Raji (cell line): ENCODE data around the gene BCOR.

ENCODE experiments used
- POLR2A ChIP-seq: IDR thresholded peaks from 2 replicates; pipeline ENCODE4 v1.6.1; 2011; ENCODE audit warnings: low read depth, low read length, control low read depth; ENCODE audit not compliant: insufficient read depth

Gene BCOR

GRCh38 chrX:40019541-40019940 lies 78.2 kb downstream of the BCOR start:
- TF ChIP-seq POLR2A, result no peak

GRCh38 chrX:40018041-40018440 lies 79.7 kb downstream of the BCOR start:
- TF ChIP-seq POLR2A, result no peak

DNA sequence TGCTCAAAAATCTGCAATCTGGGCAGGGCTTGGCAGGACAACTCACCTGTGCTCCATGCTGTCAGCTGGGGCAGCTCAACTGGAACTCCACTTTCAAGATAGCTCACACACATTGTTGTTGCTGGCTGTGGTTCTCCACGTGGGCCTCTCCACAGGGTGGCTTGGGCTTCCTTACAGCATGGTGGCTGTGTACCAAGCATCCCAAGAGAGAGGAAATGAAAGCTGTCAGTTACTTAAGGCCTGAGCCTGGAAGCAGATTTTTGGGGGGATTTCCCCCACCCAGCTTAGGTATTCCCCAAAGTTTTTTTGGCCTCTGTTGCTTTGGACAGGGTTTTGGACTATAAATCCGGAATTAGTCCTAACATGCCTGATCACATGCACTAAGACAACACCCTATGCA lies 81.0 kb downstream of the BCOR start:
- no peak for TF ChIP-seq POLR2A

GRCh38 chrX:40015693-40016092 lies 82.1 kb downstream of the BCOR start:
- no peak for TF ChIP-seq POLR2A

- TF ChIP-seq POLR2A, result no peak
Measured at GRCh38 chrX:40013266-40014195, 84.2 kb downstream of the BCOR start.

- TF ChIP-seq POLR2A, result no peak
Measured at GRCh38 chrX:40012868-40013265, 84.9 kb downstream of the BCOR start.

GRCh38 chrX:40012039-40012867 lies 85.5 kb downstream of the BCOR start:
- TF ChIP-seq POLR2A, result no peak

DNA sequence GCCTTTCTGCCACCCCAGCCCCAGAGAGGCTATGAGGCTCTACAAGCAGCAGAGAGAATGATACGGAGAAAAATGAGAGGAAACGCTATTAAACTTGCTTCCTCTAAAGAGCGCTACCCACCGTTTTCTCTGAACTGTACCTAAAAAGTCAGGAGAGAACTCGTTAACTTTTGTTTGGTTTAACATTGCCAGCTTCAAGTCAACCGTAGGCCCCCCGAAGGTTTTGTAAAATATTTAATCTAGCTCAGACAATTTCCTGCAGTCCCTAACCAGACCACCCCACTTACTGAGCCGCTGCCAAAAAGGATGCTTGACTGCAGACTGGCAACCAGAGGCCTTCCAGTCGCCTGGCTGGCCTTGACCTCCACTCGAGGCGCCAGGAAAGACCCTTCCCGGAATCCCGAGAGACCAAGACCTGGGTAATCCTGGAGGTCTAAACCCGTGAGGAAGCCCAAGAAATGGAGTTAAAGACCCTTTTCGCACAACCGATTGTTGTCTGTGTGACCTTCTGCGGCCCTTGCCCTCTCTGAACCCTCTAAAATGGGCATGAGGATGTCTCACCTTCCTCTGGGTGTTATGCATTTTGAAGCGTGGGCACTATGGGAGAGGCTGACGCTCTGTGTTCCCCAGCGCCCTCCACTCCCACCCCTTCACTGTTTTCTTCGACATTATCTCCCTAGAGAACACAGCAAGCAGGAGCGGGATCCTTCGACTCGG lies 86.3 kb downstream of the BCOR start:
- no peak for TF ChIP-seq POLR2A

GRCh38 chrX:40010550-40011321 lies 87.0 kb downstream of the BCOR start:
- no peak for TF ChIP-seq POLR2A

- no peak for TF ChIP-seq POLR2A
Measured at GRCh38 chrX:40009890-40010289, 87.9 kb downstream of the BCOR start.

GRCh38 chrX:40009462-40009851 lies 88.3 kb downstream of the BCOR start:
- no peak for TF ChIP-seq POLR2A

GRCh38 chrX:40008791-40009461 lies 88.8 kb downstream of the BCOR start:
- no peak for TF ChIP-seq POLR2A

GRCh38 chrX:40007756-40008705 lies 89.7 kb downstream of the BCOR start:
- no peak for TF ChIP-seq POLR2A
